HG03520 (cell line): Measurements from ENCODE around the gene HINT1.
A peak's percentile ranks its signal among the peaks of the same experiment; 100 is the strongest.

ENCODE experiments used
- ATAC-seq: cut with Tn5 transposase; IDR thresholded peaks from one replicate; pipeline ENCODE4 v1.9.1; 2021; ENCODE audit warnings: mild to moderate bottlenecking, moderate library complexity; ENCODE audit not compliant: unreplicated experiment

HINT1 gene

DNA sequence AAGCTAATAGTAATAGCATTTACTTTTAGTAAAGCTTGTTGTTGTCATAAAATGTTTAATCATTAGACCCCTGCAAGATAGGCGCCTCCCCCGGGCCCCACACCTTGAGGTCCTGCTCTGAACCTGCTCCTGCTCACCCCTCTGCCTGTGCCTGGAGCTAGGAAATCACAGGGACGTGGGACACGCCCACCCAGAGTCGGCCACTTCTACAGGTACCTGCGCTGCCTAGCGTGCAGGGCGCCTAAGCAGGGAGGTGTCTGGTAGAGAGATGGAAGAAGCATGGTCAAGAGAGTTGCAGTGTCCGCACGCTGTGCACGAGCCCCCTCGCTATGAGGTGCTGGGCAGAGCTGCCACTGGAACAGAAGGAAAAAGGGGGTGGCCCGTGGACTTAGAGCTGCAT lies 52.6 kb downstream of the HINT1 start:
- no peak for ATAC-seq

DNA sequence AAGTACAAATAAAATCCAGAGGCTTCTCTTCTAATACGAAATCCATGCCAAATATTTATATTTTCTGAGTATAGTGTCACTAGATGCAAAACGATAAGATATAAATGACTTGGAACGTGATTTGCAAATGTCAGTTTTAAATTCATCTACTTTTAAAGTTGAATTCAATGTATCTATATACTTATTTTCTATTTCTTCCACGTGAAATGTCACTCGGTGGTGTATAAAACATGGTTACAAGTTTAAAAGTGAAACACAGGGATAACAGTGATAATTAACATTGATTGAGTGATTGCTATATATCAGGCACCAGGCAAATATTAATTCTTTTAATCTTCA lies 54.8 kb downstream of the HINT1 start:
- no peak for ATAC-seq

DNA sequence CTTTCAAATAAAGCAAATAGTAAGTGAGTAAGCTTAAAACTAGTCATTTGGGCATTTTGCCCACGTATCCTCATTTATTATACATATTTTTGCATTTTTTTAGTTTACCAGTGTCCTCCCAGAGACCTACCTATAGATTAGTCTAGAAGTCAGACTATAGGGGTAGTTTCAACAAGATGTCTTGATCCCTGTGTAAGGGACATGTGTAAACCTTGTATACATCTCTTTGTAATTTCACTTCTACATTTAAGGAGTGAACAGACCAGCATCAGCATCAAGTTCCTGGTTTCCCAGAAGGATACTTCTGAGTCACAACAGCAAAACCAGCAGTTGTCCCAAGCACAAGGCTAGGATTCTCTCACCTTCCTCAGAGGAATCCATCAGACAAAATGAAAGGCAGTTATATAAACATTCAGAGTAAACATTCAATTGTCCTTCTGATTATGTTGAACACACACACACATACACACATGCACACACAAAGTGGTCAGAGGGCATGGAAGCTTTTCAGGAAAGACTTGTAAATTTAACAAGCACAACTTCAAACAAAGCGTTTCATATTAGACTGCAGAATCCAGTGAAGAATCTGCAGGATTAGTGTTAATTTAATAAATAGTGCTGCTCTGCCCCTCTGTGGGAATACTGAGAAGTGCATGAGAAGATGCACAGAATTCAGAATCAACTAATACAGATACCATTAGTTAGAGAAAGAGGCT lies 55.4 kb downstream of the HINT1 start:
- peak; percentile 88 for ATAC-seq
